ENCODE measurements around the gene ZNF396.

ZNF396 gene

GRCh38 chr18:35408843-35409261 lies 31.7 kb upstream of the ZNF396 start:
- Histone ChIP-seq H3K27me3 (ENCODE audit: control insufficient read depth, insufficient read depth, low read length) (no peaks in the 10 kb centered on the region), H3K9ac (ENCODE audit: low read length) (no peak overlapping the region), H3K9me3 (ENCODE audit: control insufficient read depth, low read depth, low read length) (no peaks in the 10 kb centered on the region), H3K4me1 (ENCODE audit: control insufficient read depth, low read depth, low read length) (no peaks in the 10 kb centered on the region), H3K27ac (ENCODE audit: low read length) (no peak overlapping the region), H3K4me3 (ENCODE audit: low read length) (no peak overlapping the region), H3K36me3 (ENCODE audit: control insufficient read depth, low read depth, low read length) (no peaks in the 10 kb centered on the region)

GRCh38 chr18:35407871-35408481 lies 30.8 kb upstream of the ZNF396 start:
- no peak overlapping the region for H3K9ac ChIP-seq (ENCODE audit: low read length)
- H3K4me1 ChIP-seq (ENCODE audit: control insufficient read depth, low read depth, low read length), result no peaks in the 10 kb centered on the region
- no peaks in the 10 kb centered on the region for H3K36me3 ChIP-seq (ENCODE audit: control insufficient read depth, low read depth, low read length)
- no peaks in the 10 kb centered on the region for H3K9me3 ChIP-seq (ENCODE audit: control insufficient read depth, low read depth, low read length)
- H3K27ac ChIP-seq (ENCODE audit: low read length), result no peak overlapping the region
- H3K27me3 ChIP-seq (ENCODE audit: control insufficient read depth, insufficient read depth, low read length), result no peaks in the 10 kb centered on the region
- H3K4me3 ChIP-seq (ENCODE audit: low read length), result no peak overlapping the region

GRCh38 chr18:35406666-35407065 lies 29.5 kb upstream of the ZNF396 start:
- Histone ChIP-seq H3K4me3 (ENCODE audit: low read length) (no peak overlapping the region), H3K9me3 (ENCODE audit: control insufficient read depth, low read depth, low read length) (no peaks in the 10 kb centered on the region), H3K27ac (ENCODE audit: low read length) (no peak overlapping the region), H3K27me3 (ENCODE audit: control insufficient read depth, insufficient read depth, low read length) (no peaks in the 10 kb centered on the region), H3K9ac (ENCODE audit: low read length) (no peak overlapping the region), H3K36me3 (ENCODE audit: control insufficient read depth, low read depth, low read length) (no peaks in the 10 kb centered on the region), H3K4me1 (ENCODE audit: control insufficient read depth, low read depth, low read length) (no peaks in the 10 kb centered on the region)

GRCh38 chr18:35397976-35398375 lies 20.8 kb upstream of the ZNF396 start:
- Histone ChIP-seq H3K4me1 (ENCODE audit: control insufficient read depth, low read depth, low read length) (no peaks in the 10 kb centered on the region), H3K9ac (ENCODE audit: low read length) (no peak overlapping the region), H3K36me3 (ENCODE audit: control insufficient read depth, low read depth, low read length) (no peaks in the 10 kb centered on the region), H3K9me3 (ENCODE audit: control insufficient read depth, low read depth, low read length) (no peaks in the 10 kb centered on the region), H3K4me3 (ENCODE audit: low read length) (no peak overlapping the region), H3K27me3 (ENCODE audit: control insufficient read depth, insufficient read depth, low read length) (no peaks in the 10 kb centered on the region), H3K27ac (ENCODE audit: low read length) (no peak overlapping the region)

- Histone ChIP-seq H3K9me3 (ENCODE audit: control insufficient read depth, low read depth, low read length) (no peaks in the 10 kb centered on the region), H3K4me3 (ENCODE audit: low read length) (no peak overlapping the region), H3K4me1 (ENCODE audit: control insufficient read depth, low read depth, low read length) (no peaks in the 10 kb centered on the region), H3K27ac (ENCODE audit: low read length) (no peak overlapping the region), H3K27me3 (ENCODE audit: control insufficient read depth, insufficient read depth, low read length) (no peaks in the 10 kb centered on the region), H3K36me3 (ENCODE audit: control insufficient read depth, low read depth, low read length) (no peaks in the 10 kb centered on the region), H3K9ac (ENCODE audit: low read length) (no peak overlapping the region)
Observed at GRCh38 chr18:35393716-35394115, 16.6 kb upstream of the ZNF396 start.

GRCh38 chr18:35392375-35392774 lies 15.2 kb upstream of the ZNF396 start:
- Histone ChIP-seq H3K9me3 (ENCODE audit: control insufficient read depth, low read depth, low read length) (no peaks in the 10 kb centered on the region), H3K9ac (ENCODE audit: low read length) (no peak overlapping the region), H3K27me3 (ENCODE audit: control insufficient read depth, insufficient read depth, low read length) (no peaks in the 10 kb centered on the region), H3K36me3 (ENCODE audit: control insufficient read depth, low read depth, low read length) (no peaks in the 10 kb centered on the region), H3K4me3 (ENCODE audit: low read length) (no peak overlapping the region), H3K4me1 (ENCODE audit: control insufficient read depth, low read depth, low read length) (no peaks in the 10 kb centered on the region), H3K27ac (ENCODE audit: low read length) (no peak overlapping the region)

GRCh38 chr18:35390951-35391700 lies 14.0 kb upstream of the ZNF396 start:
- Histone ChIP-seq H3K27ac (ENCODE audit: low read length) (no peak overlapping the region), H3K9me3 (ENCODE audit: control insufficient read depth, low read depth, low read length) (no peaks in the 10 kb centered on the region), H3K4me1 (ENCODE audit: control insufficient read depth, low read depth, low read length) (no peaks in the 10 kb centered on the region), H3K9ac (ENCODE audit: low read length) (no peak overlapping the region), H3K4me3 (ENCODE audit: low read length) (no peak overlapping the region), H3K36me3 (ENCODE audit: control insufficient read depth, low read depth, low read length) (no peaks in the 10 kb centered on the region), H3K27me3 (ENCODE audit: control insufficient read depth, insufficient read depth, low read length) (no peaks in the 10 kb centered on the region)

GRCh38 chr18:35389095-35389618 lies 12.0 kb upstream of the ZNF396 start:
- Histone ChIP-seq H3K36me3 (ENCODE audit: control insufficient read depth, low read depth, low read length) (no peaks in the 10 kb centered on the region), H3K27ac (ENCODE audit: low read length) (no peak overlapping the region), H3K9me3 (ENCODE audit: control insufficient read depth, low read depth, low read length) (no peaks in the 10 kb centered on the region), H3K27me3 (ENCODE audit: control insufficient read depth, insufficient read depth, low read length) (no peaks in the 10 kb centered on the region), H3K4me1 (ENCODE audit: control insufficient read depth, low read depth, low read length) (no peaks in the 10 kb centered on the region), H3K9ac (ENCODE audit: low read length) (no peak overlapping the region), H3K4me3 (ENCODE audit: low read length) (no peak overlapping the region)

GRCh38 chr18:35387152-35387571 lies 10.0 kb upstream of the ZNF396 start:
- no peak overlapping the region for H3K9ac ChIP-seq (ENCODE audit: low read length)
- no peaks in the 10 kb centered on the region for H3K36me3 ChIP-seq (ENCODE audit: control insufficient read depth, low read depth, low read length)
- no peak overlapping the region for H3K4me3 ChIP-seq (ENCODE audit: low read length)
- no peaks in the 10 kb centered on the region for H3K4me1 ChIP-seq (ENCODE audit: control insufficient read depth, low read depth, low read length)
- H3K27me3 ChIP-seq (ENCODE audit: control insufficient read depth, insufficient read depth, low read length), result no peaks in the 10 kb centered on the region
- no peaks in the 10 kb centered on the region for H3K9me3 ChIP-seq (ENCODE audit: control insufficient read depth, low read depth, low read length)
- no peak overlapping the region for H3K27ac ChIP-seq (ENCODE audit: low read length)

- H3K27me3 ChIP-seq (ENCODE audit: control insufficient read depth, insufficient read depth, low read length), result no peaks in the 10 kb centered on the region
- H3K4me1 ChIP-seq (ENCODE audit: control insufficient read depth, low read depth, low read length), result no peaks in the 10 kb centered on the region
- no peaks in the 10 kb centered on the region for H3K9me3 ChIP-seq (ENCODE audit: control insufficient read depth, low read depth, low read length)
- H3K36me3 ChIP-seq (ENCODE audit: control insufficient read depth, low read depth, low read length), result no peaks in the 10 kb centered on the region
- H3K27ac ChIP-seq (ENCODE audit: low read length), result no peak overlapping the region
- no peak overlapping the region for H3K9ac ChIP-seq (ENCODE audit: low read length)
- no peak overlapping the region for H3K4me3 ChIP-seq (ENCODE audit: low read length)
Observed at GRCh38 chr18:35386600-35387100, 9.5 kb upstream of the ZNF396 start.

GRCh38 chr18:35383136-35383535 lies 6.0 kb upstream of the ZNF396 start:
- no peaks in the 10 kb centered on the region for H3K36me3 ChIP-seq (ENCODE audit: control insufficient read depth, low read depth, low read length)
- no peak overlapping the region for H3K4me3 ChIP-seq (ENCODE audit: low read length)
- no peak overlapping the region for H3K27ac ChIP-seq (ENCODE audit: low read length)
- H3K4me1 ChIP-seq (ENCODE audit: control insufficient read depth, low read depth, low read length), result no peaks in the 10 kb centered on the region
- no peak overlapping the region for H3K9ac ChIP-seq (ENCODE audit: low read length)
- peaks cover 13% of the 10 kb centered on the region for H3K27me3 ChIP-seq (ENCODE audit: control insufficient read depth, insufficient read depth, low read length)
- H3K9me3 ChIP-seq (ENCODE audit: control insufficient read depth, low read depth, low read length), result no peaks in the 10 kb centered on the region
